GM23248 (cell line): ENCODE measurements around the gene FCN2. TPM values are rescaled to one million over a fixed set of nuclear protein-coding genes. Genes with fewer than 3 reads are reported as not detected.

Source experiments
- DNase-seq: peaks from one replicate; pipeline ENCODE4 v3.0.0-alpha.2; 2015
- H2AFZ ChIP-seq: fragments of 200-600 bp; sonication (generic); 2 replicates; pipeline ENCODE4 v1.6.1; 2016; ENCODE audit warnings: antibody characterized with exemption
- H3F3A ChIP-seq: fragments of 200-600 bp; sonication (generic); 2 replicates; pipeline ENCODE4 v1.6.1; 2016; ENCODE audit warnings: mild to moderate bottlenecking, antibody characterized with exemption, mixed run types; ENCODE audit not compliant: insufficient read depth
- H3K27ac ChIP-seq: fragments of 200-600 bp; sonication (generic); 2 replicates; pipeline ENCODE4 v1.5.1; 2016; ENCODE audit warnings: mild to moderate bottlenecking
- H3K27me3 ChIP-seq: fragments of 200-600 bp; sonication (generic); replicated peaks from 2 replicates; pipeline ENCODE4 v1.6.1; 2016; ENCODE audit warnings: mild to moderate bottlenecking; ENCODE audit not compliant: insufficient read depth
- H3K36me3 ChIP-seq: fragments of 200-600 bp; sonication (generic); 2 replicates; pipeline ENCODE4 v1.6.1; 2016; ENCODE audit warnings: low read depth, mild to moderate bottlenecking
- H3K4me1 ChIP-seq: fragments of 200-600 bp; sonication (generic); 2 replicates; pipeline ENCODE4 v1.6.1; 2016; ENCODE audit warnings: mild to moderate bottlenecking; ENCODE audit not compliant: insufficient read depth
- H3K4me2 ChIP-seq: fragments of 200-600 bp; sonication (generic); one replicate; pipeline ENCODE4 v1.6.1; 2016; ENCODE audit warnings: mild to moderate bottlenecking; ENCODE audit not compliant: unreplicated experiment
- H3K4me3 ChIP-seq: fragments of 200-600 bp; sonication (generic); 2 replicates; pipeline ENCODE4 v1.5.1; 2016; ENCODE audit warnings: mild to moderate bottlenecking
- H3K79me2 ChIP-seq: fragments of 200-600 bp; sonication (generic); 2 replicates; pipeline ENCODE4 v1.6.1; 2016; ENCODE audit warnings: mild to moderate bottlenecking; ENCODE audit not compliant: insufficient read depth
- H3K9ac ChIP-seq: fragments of 200-600 bp; sonication (generic); 2 replicates; pipeline ENCODE4 v1.6.1; 2016; ENCODE audit warnings: mild to moderate bottlenecking
- H3K9me2 ChIP-seq: fragments of 200-600 bp; sonication (generic); 2 replicates; pipeline ENCODE4 v1.6.1; 2016; ENCODE audit warnings: mixed run types, mild to moderate bottlenecking, moderate library complexity; ENCODE audit not compliant: insufficient read depth
- H3K9me3 ChIP-seq: fragments of 200-600 bp; sonication (generic); one replicate; pipeline ENCODE4 v1.6.1; 2017; ENCODE audit warnings: low read depth
- H4K20me1 ChIP-seq: fragments of 200-600 bp; sonication (generic); 2 replicates; pipeline ENCODE4 v1.6.0; 2016; ENCODE audit not compliant: insufficient read depth
- EZH2 ChIP-seq: fragments of 200-600 bp; sonication (generic); IDR thresholded peaks from 2 replicates; pipeline ENCODE4 v1.6.1; 2018; ENCODE audit warnings: antibody characterized with exemption, mild to moderate bottlenecking; ENCODE audit not compliant: insufficient read depth, poor library complexity, severe bottlenecking
- EZH2phosphoT487 ChIP-seq: fragments of 200-600 bp; sonication (generic); IDR thresholded peaks from 2 replicates; pipeline ENCODE4 v1.6.1; 2018; ENCODE audit warnings: antibody characterized with exemption, moderate library complexity, mild to moderate bottlenecking, low read depth; ENCODE audit not compliant: insufficient read depth
- WGBS, 2 experiments: methylation state at CpG; one replicate each; pipeline ENCODE4 v1.1.6; 2015 to 2017; ENCODE audit warnings: low lambda C conversion rate in 2 of 2, low coverage in 1 of 2; ENCODE audit errors: missing lambda C conversion rate in 2 of 2; 5-methylcytosine and 5-hydroxymethylcytosine counted together
- in situ Hi-C: fragments of 300-500 bp; cut with MboI; formaldehyde crosslinking; loops from 2 replicates; pipeline ENCODE4 v1.15.0; 2020
- polyA plus RNA-seq: library from polyadenylated mRNA; unstranded; fragments of >200 nt; fragmentation: Nextera tagmentation; extraction: Ambion mirVana; gene quantifications from 2 replicates; pipeline ENCODE4 v1.2.1, GENCODE V29; 2016
- total RNA-seq: library from RNA; depleted of rRNA; stranded (reverse); fragments of >200 nt; shearing (Covaris generic); gene quantifications from 2 replicates; pipeline ENCODE4 v1.2.3, GENCODE V29; 2014

Gene FCN2
- total and polyA plus RNA-seq, 2 experiments from 2014 or later, result not detected

GRCh38 chr9:134883040-134883782 is 2.6 kb downstream of the FCN2 start:
- Histone ChIP-seq H3K9me2 (no peaks in the 10 kb centered on the region), H4K20me1 (no peaks in the 10 kb centered on the region), H3K9me3 (no peaks in the 10 kb centered on the region), H3K36me3 (no peaks in the 10 kb centered on the region), H3K27me3 (peaks cover 10% of the 10 kb centered on the region), H3K9ac (no peak overlapping the region), H3K4me1 (no peaks in the 10 kb centered on the region), H3K27ac (no peak overlapping the region), H3F3A (no peaks in the 10 kb centered on the region), H3K4me3 (no peak overlapping the region), H3K79me2 (no peaks in the 10 kb centered on the region), H2AFZ (no peak overlapping the region), H3K4me2 (no peak overlapping the region)
- TF ChIP-seq EZH2phosphoT487, result no peak
- TF ChIP-seq EZH2, result no peak
- 59 to 63% methylated on average over 17 to 18 of the region's 18 CpGs for WGBS, 2 experiments
- in situ Hi-C loops, result no loop called here
- DNase-seq, result no peak

DNA sequence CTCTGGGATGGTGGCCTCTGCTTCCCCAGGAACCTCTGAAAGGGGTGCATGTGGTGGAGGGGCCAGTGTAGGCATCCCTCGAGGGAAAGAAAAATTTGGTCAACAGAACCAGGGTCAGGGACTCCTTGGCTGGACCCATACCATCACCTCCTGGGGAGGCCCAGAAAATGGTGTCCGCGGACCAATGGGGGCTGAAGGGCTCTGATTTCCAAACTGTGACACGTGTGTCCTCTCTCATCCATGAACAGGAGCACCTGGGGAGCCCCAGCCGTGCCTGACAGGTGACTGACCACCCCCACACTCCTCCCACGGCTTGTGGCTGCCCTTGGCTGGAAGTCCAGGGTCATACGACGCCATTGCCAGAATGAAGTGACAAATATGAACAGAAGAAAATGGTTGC is 3.9 kb downstream of the FCN2 start:
- no peak overlapping the region for H3K27ac ChIP-seq
- no peaks in the 10 kb centered on the region for H3K79me2 ChIP-seq
- no peak overlapping the region for H3K4me2 ChIP-seq
- no peaks in the 10 kb centered on the region for H3K9me3 ChIP-seq
- no peak for TF ChIP-seq EZH2
- no peak for TF ChIP-seq EZH2phosphoT487
- no peaks in the 10 kb centered on the region for H3K9me2 ChIP-seq
- no peak for DNase-seq
- no peaks in the 10 kb centered on the region for H3K36me3 ChIP-seq
- in situ Hi-C loops, result no loop called here
- H3F3A ChIP-seq, result no peaks in the 10 kb centered on the region
- H3K4me1 ChIP-seq, result no peaks in the 10 kb centered on the region
- no peaks in the 10 kb centered on the region for H4K20me1 ChIP-seq
- no peak overlapping the region for H3K4me3 ChIP-seq
- H3K27me3 ChIP-seq, result no peaks in the 10 kb centered on the region; the same call in 1 of the 2 replicates
- 66 to 67% methylated on average over 8 of the region's 8 CpGs for WGBS, 2 experiments
- no peak overlapping the region for H2AFZ ChIP-seq
- H3K9ac ChIP-seq, result no peak overlapping the region

GRCh38 chr9:134885001-134885678 is 4.5 kb downstream of the FCN2 start:
- H3K27me3 ChIP-seq, result no peaks in the 10 kb centered on the region; the same call in 1 of the 2 replicates
- H3F3A ChIP-seq, result no peaks in the 10 kb centered on the region
- no peak for TF ChIP-seq EZH2phosphoT487
- TF ChIP-seq EZH2, result no peak
- H3K27ac ChIP-seq, result no peak overlapping the region
- DNase-seq, result no peak
- H3K4me3 ChIP-seq, result no peak overlapping the region
- H4K20me1 ChIP-seq, result no peaks in the 10 kb centered on the region
- no peaks in the 10 kb centered on the region for H3K4me1 ChIP-seq
- H3K4me2 ChIP-seq, result no peak overlapping the region
- no peaks in the 10 kb centered on the region for H3K36me3 ChIP-seq
- no peaks in the 10 kb centered on the region for H3K79me2 ChIP-seq
- WGBS, 2 experiments, result 73 to 77% methylated on average over 19 to 22 of the region's 22 CpGs
- no peaks in the 10 kb centered on the region for H3K9me3 ChIP-seq
- no peaks in the 10 kb centered on the region for H3K9me2 ChIP-seq
- in situ Hi-C loops, result no loop called here
- no peak overlapping the region for H2AFZ ChIP-seq
- H3K9ac ChIP-seq, result no peak overlapping the region

- no peaks in the 10 kb centered on the region for H3K4me1 ChIP-seq
- no peak for DNase-seq
- H3K9ac ChIP-seq, result no peak overlapping the region
- 77 to 79% methylated on average over 20 to 23 of the region's 24 CpGs for WGBS, 2 experiments
- no peaks in the 10 kb centered on the region for H3K9me2 ChIP-seq
- no peaks in the 10 kb centered on the region for H3K27me3 ChIP-seq
- no peaks in the 10 kb centered on the region for H3K9me3 ChIP-seq
- no peak overlapping the region for H3K4me2 ChIP-seq
- H2AFZ ChIP-seq, result no peak overlapping the region
- no peaks in the 10 kb centered on the region for H3K79me2 ChIP-seq
- no peak overlapping the region for H3K27ac ChIP-seq
- in situ Hi-C loops, result no loop called here
- no peaks in the 10 kb centered on the region for H3K36me3 ChIP-seq
- TF ChIP-seq EZH2phosphoT487, result no peak
- TF ChIP-seq EZH2, result no peak
- no peak overlapping the region for H3K4me3 ChIP-seq
- H3F3A ChIP-seq, result no peaks in the 10 kb centered on the region
- no peaks in the 10 kb centered on the region for H4K20me1 ChIP-seq
These were observed 5.2 kb downstream of the FCN2 start for GRCh38 chr9:134885679-134886412.
